OCI-LY7 (cell line): ENCODE measurements around the gene ASIC2. TPM values are rescaled to one million over a fixed set of nuclear protein-coding genes. Genes with fewer than 3 reads are reported as not detected.

Experiments used
- BruUV-seq: library from RNA; stranded (reverse); fragments of 400-500 nt; replicated peaks from 2 replicates; lab custom pipeline; 2021; lab: Mats Ljungman, UMichigan
- CTCF ChIA-PET: fragments of 300-600 bp; sonication (Branson Sonifier 250); formaldehyde crosslinking; loops from one replicate; lab custom pipeline; 2022; ENCODE audit warnings: antibody characterized with exemption; ENCODE audit not compliant: unreplicated experiment; lab: Charles Lee
- POLR2A ChIA-PET: fragments of 300-600 bp; sonication (Branson Sonifier 250); formaldehyde crosslinking; loops from one replicate; lab custom pipeline; 2022; ENCODE audit warnings: antibody characterized with exemption; lab: Charles Lee
- DNase-seq: peaks from one replicate; pipeline ENCODE4 v3.0.0-alpha.2; 2015; ENCODE audit warnings: low spot score
- H2AFZ ChIP-seq: fragments of 200-600 bp; sonication (generic), shearing (Covaris generic); 2 replicates; pipeline ENCODE4 v1.6.1; 2014; ENCODE audit warnings: mild to moderate bottlenecking, antibody characterized with exemption, low read length, moderate library complexity
- H3K27ac ChIP-seq: fragments of 200-600 bp; sonication (generic); 2 replicates; pipeline ENCODE4 v1.5.1; 2014; ENCODE audit warnings: mixed run types, low read depth, mild to moderate bottlenecking, moderate library complexity, low read length, inconsistent platforms; ENCODE audit not compliant: poor library complexity, severe bottlenecking
- H3K36me3 ChIP-seq: fragments of 200-600 bp; sonication (generic); 2 replicates; pipeline ENCODE4 v1.6.1; 2014; ENCODE audit warnings: mild to moderate bottlenecking, antibody characterized with exemption, low read length, moderate library complexity, mixed read lengths; ENCODE audit not compliant: insufficient read depth
- H3K4me1 ChIP-seq: fragments of 200-600 bp; sonication (generic); 2 replicates; pipeline ENCODE4 v1.5.1; 2014; ENCODE audit warnings: mild to moderate bottlenecking, low read length; ENCODE audit not compliant: insufficient read depth, poor library complexity, severe bottlenecking
- H3K4me2 ChIP-seq: fragments of 200-600 bp; sonication (generic); 2 replicates; pipeline ENCODE4 v1.6.1; 2014; ENCODE audit warnings: mild to moderate bottlenecking, low read length
- H3K4me3 ChIP-seq: fragments of 200-600 bp; sonication (generic); 2 replicates; pipeline ENCODE4 v1.5.1; 2014; ENCODE audit warnings: mild to moderate bottlenecking, low read depth, low read length; ENCODE audit not compliant: poor library complexity, severe bottlenecking
- H3K79me2 ChIP-seq: fragments of 200-600 bp; sonication (generic); 2 replicates; pipeline ENCODE4 v1.6.1; 2016; ENCODE audit warnings: low read depth, mild to moderate bottlenecking, low read length, moderate library complexity, mixed read lengths; ENCODE audit not compliant: insufficient read depth
- H3K9me2 ChIP-seq: fragments of 200-600 bp; sonication (generic); 2 replicates; pipeline ENCODE4 v1.6.1; 2016; ENCODE audit warnings: mild to moderate bottlenecking, low read length, mixed read lengths; ENCODE audit not compliant: insufficient read depth
- H3K9me3 ChIP-seq: fragments of 200-600 bp; sonication (generic); 2 replicates; pipeline ENCODE4 v1.6.1; 2014; ENCODE audit warnings: mild to moderate bottlenecking, mixed run types, low read length, mixed read lengths
- H4K20me1 ChIP-seq: fragments of 200-600 bp; sonication (generic); 2 replicates; pipeline ENCODE4 v1.6.1; 2014; ENCODE audit warnings: mild to moderate bottlenecking, antibody characterized with exemption, low read length, moderate library complexity, mixed read lengths; ENCODE audit not compliant: insufficient read depth
- CTCF ChIP-seq: fragments of 200-600 bp; sonication (generic); conservative IDR thresholded peaks from 2 replicates; pipeline ENCODE4 v1.5.1; 2014; ENCODE audit warnings: mild to moderate bottlenecking, antibody characterized with exemption, low read length, moderate library complexity, mixed read lengths
- EZH2phosphoT487 ChIP-seq: fragments of 200-600 bp; sonication (generic); IDR thresholded peaks from 2 replicates; pipeline ENCODE4 v1.6.1; 2018; ENCODE audit warnings: low read depth, borderline replicate concordance, mild to moderate bottlenecking, mixed run types, antibody characterized with exemption, low read length, moderate library complexity, mixed read lengths
- intact Hi-C: fragments of 100-400 bp; cut with micrococcal nuclease; formaldehyde crosslinking; loops from one replicate; pipeline ENCODE4 v1.10.0; 2022; ENCODE audit not compliant: unreplicated experiment
- total RNA-seq, 2 experiments: library from RNA; depleted of rRNA in 1 of 2; stranded (reverse); fragments of >200 nt in 1 of 2; shearing (Covaris generic) in 1 of 2; gene quantifications; 2 replicates each; pipeline ENCODE4 v1.2.3, GENCODE V29; 2014 to 2022

The ASIC2 gene
- total RNA-seq, 2 experiments from 2014 or later, result not detected

DNA sequence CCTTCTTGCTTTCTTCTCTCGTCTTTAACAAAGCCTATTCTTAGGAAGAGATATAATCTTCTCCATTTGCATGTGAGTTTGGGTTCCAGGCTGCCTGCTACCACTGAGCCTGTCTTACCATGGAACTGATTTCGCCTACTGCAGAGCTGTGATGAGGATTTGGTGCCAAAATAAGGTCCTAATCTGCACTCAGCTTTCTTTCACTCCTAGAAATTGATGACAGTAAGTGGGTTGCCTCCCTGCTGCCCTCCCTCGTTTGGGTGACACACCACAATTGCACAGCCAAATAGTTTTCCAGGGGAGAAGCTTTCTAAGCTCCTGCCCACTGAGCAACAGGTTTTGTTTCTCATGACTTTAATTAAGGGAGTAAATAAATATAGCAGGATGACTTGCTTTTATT is 25.1 kb upstream of the ASIC2 start:
- intact Hi-C loops, result no loop called here
- POLR2A ChIA-PET, result no interaction called here
- no peaks in the 10 kb centered on the region for H3K9me2 ChIP-seq
- CTCF ChIA-PET, result no interaction called here
- BruUV-seq, result no TSS peak
- no peaks in the 10 kb centered on the region for H3K36me3 ChIP-seq
- no peaks in the 10 kb centered on the region for H3K79me2 ChIP-seq
- no peak overlapping the region for H3K27ac ChIP-seq
- no peaks in the 10 kb centered on the region for H3K4me1 ChIP-seq
- TF ChIP-seq EZH2phosphoT487 (no peak), CTCF (no peak)
- H3K4me2 ChIP-seq, result no peak overlapping the region
- H3K4me3 ChIP-seq, result no peak overlapping the region
- no peaks in the 10 kb centered on the region for H3K9me3 ChIP-seq
- H2AFZ ChIP-seq, result no peak overlapping the region
- H4K20me1 ChIP-seq, result no peaks in the 10 kb centered on the region
- no peak for DNase-seq

GRCh38 chr17:33316746-33317145 is 23.7 kb upstream of the ASIC2 start:
- TF ChIP-seq CTCF (no peak), EZH2phosphoT487 (no peak)
- no peak for DNase-seq
- no peaks in the 10 kb centered on the region for H3K79me2 ChIP-seq
- H3K9me3 ChIP-seq, result no peaks in the 10 kb centered on the region
- intact Hi-C loops, result no loop called here
- H3K4me1 ChIP-seq, result no peaks in the 10 kb centered on the region
- no peak overlapping the region for H3K4me3 ChIP-seq
- ChIA-PET CTCF (no interaction called here), POLR2A (no interaction called here)
- no peak overlapping the region for H3K27ac ChIP-seq
- no peak overlapping the region for H3K4me2 ChIP-seq
- no peaks in the 10 kb centered on the region for H3K9me2 ChIP-seq
- H4K20me1 ChIP-seq, result no peaks in the 10 kb centered on the region
- H2AFZ ChIP-seq, result no peak overlapping the region
- BruUV-seq, result no TSS peak
- no peaks in the 10 kb centered on the region for H3K36me3 ChIP-seq

- no peaks in the 10 kb centered on the region for H3K9me3 ChIP-seq
- no peaks in the 10 kb centered on the region for H3K79me2 ChIP-seq
- H2AFZ ChIP-seq, result no peak overlapping the region
- H3K4me3 ChIP-seq, result no peak overlapping the region
- no peak for TF ChIP-seq EZH2phosphoT487
- TF ChIP-seq CTCF, result no peak
- POLR2A ChIA-PET, result no interaction called here
- no peaks in the 10 kb centered on the region for H3K36me3 ChIP-seq
- no peak for DNase-seq
- CTCF ChIA-PET, result no interaction called here
- intact Hi-C loops, result no loop called here
- H4K20me1 ChIP-seq, result no peaks in the 10 kb centered on the region
- BruUV-seq, result no TSS peak
- no peak overlapping the region for H3K27ac ChIP-seq
- H3K4me1 ChIP-seq, result no peaks in the 10 kb centered on the region
- H3K4me2 ChIP-seq, result no peak overlapping the region
- no peaks in the 10 kb centered on the region for H3K9me2 ChIP-seq
These were observed 17.2 kb upstream of the ASIC2 start for GRCh38 chr17:33310296-33310695.
